ENCODE data around the gene TNRC6C. TPM values are rescaled to one million over a fixed set of nuclear protein-coding genes. Genes with fewer than 3 reads are reported as not detected.

TNRC6C gene
- total and polyA plus RNA-seq, 4 donors, result 2.2 to 25.9 (median 13.8) TPM

DNA sequence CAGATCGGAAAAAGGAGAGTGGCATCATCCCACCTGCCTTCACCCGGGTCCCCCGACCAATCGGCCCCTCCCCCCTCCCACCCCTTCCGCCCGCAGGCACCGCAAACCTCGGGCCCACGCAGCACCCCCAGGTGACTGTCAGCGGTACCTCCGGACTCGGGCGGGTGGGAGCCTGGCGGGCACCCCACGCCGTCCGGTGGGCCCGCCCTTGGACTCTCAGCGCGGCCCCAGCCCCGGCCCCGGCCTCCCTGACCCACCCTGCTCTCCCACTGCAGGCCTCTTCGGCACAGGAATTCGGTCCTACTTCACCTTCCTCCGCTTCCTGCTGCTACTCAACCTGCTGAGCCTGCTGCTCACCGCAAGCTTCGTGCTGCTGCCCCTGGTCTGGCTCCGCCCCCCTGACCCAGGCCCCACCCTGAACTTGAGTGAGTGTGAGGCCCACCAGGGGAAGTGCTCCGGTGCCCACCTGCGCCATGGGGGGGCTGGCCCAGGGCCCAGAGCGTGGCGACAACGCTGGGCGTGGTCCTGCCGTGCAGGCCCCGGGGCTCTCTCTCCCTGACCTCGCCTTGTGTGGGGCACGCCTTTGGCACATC, 173.7 kb downstream of the TNRC6C start:
- Histone ChIP-seq H3K36me3 (ENCODE audit: control insufficient read depth in 4 of 4, insufficient read depth in 4 of 4, low read length in 4 of 4) (peaks cover 0 to 2% (median 0%) of the 10 kb centered on the region in 4 donors), H3K27ac (ENCODE audit: low read depth in 1 of 2, low read length in 1 of 2) (peak overlapping the region in 1 of 2 donors; percentile 55), H3K27me3 (ENCODE audit: control insufficient read depth in 3 of 3, insufficient read depth in 3 of 3, low read length in 2 of 3) (peaks cover 0 to 3% (median 0%) of the 10 kb centered on the region in 3 donors), H3K9ac (ENCODE audit: insufficient read depth in 1 of 2, low read length in 2 of 2) (peak overlapping the region in 1 of 2 donors; percentile 11), H3K4me3 (peak overlapping the region; percentile 1), H3K9me3 (ENCODE audit: control insufficient read depth in 4 of 4, insufficient read depth in 3 of 4, low read length in 3 of 4) (no peaks in the 10 kb centered on the region), H3K4me1 (ENCODE audit: control insufficient read depth in 5 of 5, insufficient read depth in 5 of 5, low read length in 5 of 5) (peaks cover 0 to 33% (median 16%) of the 10 kb centered on the region in 5 donors)
- TF ChIP-seq, protein P1, sequence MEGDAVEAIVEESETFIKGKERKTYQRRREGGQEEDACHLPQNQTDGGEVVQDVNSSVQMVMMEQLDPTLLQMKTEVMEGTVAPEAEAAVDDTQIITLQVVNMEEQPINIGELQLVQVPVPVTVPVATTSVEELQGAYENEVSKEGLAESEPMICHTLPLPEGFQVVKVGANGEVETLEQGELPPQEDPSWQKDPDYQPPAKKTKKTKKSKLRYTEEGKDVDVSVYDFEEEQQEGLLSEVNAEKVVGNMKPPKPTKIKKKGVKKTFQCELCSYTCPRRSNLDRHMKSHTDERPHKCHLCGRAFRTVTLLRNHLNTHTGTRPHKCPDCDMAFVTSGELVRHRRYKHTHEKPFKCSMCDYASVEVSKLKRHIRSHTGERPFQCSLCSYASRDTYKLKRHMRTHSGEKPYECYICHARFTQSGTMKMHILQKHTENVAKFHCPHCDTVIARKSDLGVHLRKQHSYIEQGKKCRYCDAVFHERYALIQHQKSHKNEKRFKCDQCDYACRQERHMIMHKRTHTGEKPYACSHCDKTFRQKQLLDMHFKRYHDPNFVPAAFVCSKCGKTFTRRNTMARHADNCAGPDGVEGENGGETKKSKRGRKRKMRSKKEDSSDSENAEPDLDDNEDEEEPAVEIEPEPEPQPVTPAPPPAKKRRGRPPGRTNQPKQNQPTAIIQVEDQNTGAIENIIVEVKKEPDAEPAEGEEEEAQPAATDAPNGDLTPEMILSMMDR (IDR thresholded peaks at IDR 0.05; ENCODE audit: control extremely low read depth, extremely low read depth), result no peak
- DNase-seq (peak; percentile 59 to 81 (median 80)), ATAC-seq (ENCODE audit: insufficient read depth, low FRiP score) (no peak)
- WGBS, 2 donors, result 12 to 24% methylated on average over 36 to 38 of the region's 38 CpGs

DNA sequence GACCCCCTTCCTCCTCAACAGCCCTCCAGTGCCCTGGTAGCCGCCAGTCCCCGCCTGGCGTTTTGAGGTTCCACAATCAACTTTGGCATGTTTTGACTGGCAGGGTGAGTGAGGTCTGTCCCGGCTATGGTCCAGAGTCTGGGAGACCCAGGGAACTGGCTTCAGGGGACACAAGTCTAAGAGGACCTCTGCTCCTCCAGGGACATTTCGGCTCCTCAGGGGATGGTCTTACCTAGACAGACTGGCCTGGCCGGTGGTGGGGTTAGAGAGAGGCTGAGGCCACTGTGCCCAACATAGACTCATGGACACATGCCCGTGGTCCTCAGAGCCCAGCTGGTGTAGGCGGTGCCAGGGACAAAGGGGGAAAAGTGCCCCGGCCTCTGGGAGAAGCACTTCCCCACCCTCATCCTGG, 174.3 kb downstream of the TNRC6C start:
- Histone ChIP-seq H3K9me3 (ENCODE audit: control insufficient read depth in 4 of 4, insufficient read depth in 3 of 4, low read length in 3 of 4) (no peaks in the 10 kb centered on the region), H3K4me3 (no peak overlapping the region), H3K27ac (ENCODE audit: low read depth in 1 of 2, low read length in 1 of 2) (peak overlapping the region in 1 of 2 donors; percentile 55), H3K9ac (ENCODE audit: insufficient read depth in 1 of 2, low read length in 2 of 2) (peak overlapping the region in 1 of 2 donors; percentile 11), H3K4me1 (ENCODE audit: control insufficient read depth in 5 of 5, insufficient read depth in 5 of 5, low read length in 5 of 5) (peaks cover 0 to 27% (median 14%) of the 10 kb centered on the region in 5 donors), H3K36me3 (ENCODE audit: control insufficient read depth in 4 of 4, insufficient read depth in 4 of 4, low read length in 4 of 4) (peaks cover 0 to 2% (median 0%) of the 10 kb centered on the region in 4 donors), H3K27me3 (ENCODE audit: control insufficient read depth in 3 of 3, insufficient read depth in 3 of 3, low read length in 2 of 3) (peaks cover 0 to 3% (median 0%) of the 10 kb centered on the region in 3 donors)
- ATAC-seq (ENCODE audit: insufficient read depth, low FRiP score) (no peak), DNase-seq (no peak)
- WGBS, 2 donors, result 62 to 70% methylated on average over 9 of the region's 9 CpGs
- TF ChIP-seq, protein P1 (IDR thresholded peaks at IDR 0.05; ENCODE audit: control extremely low read depth, extremely low read depth), result no peak

DNA sequence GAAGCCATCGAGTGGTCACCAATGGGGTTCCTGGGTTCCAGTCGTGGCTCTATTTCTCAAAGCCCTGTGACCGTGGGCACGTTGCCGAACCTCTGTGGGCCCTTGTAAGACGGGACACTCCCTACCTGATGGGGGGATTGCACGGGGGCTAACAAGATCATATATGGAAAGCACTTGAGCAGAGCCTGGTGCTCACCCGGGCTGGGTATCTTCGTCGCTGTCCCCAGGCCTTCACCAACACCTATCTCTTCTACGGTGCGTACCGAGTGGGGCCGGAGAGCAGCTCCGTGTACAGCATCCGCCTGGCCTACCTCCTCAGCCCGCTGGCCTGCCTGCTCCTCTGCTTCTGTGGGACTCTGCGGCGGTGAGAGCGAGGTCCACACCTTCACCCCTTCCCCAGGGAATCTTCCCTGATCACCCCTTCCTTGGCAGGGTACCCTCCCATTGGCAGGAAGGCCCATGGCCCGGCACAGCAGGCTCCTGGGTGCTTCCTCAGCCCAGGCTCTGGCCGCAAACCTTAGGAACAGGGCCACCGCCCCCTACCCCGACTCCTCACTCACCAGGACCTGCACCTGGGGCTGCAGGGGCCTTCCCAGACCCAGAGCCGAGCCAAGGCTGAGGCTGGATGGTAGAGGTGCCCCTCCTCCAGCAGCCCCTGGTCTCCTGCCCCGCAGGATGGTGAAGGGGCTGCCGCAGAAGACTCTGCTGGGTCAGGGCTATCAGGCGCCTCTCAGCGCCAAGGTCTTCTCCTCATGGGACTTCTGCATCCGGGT, 174.9 kb downstream of the TNRC6C start:
- H3K27ac ChIP-seq (ENCODE audit: low read depth in 1 of 2, low read length in 1 of 2), result peak overlapping the region in 1 of 2 donors; percentile 55
- peaks cover 0 to 27% (median 14%) of the 10 kb centered on the region in 5 donors for H3K4me1 ChIP-seq (ENCODE audit: control insufficient read depth in 5 of 5, insufficient read depth in 5 of 5, low read length in 5 of 5)
- 76 to 83% methylated on average over 30 of the region's 30 CpGs for WGBS, 2 donors
- DNase-seq, result no peak
- H3K9me3 ChIP-seq (ENCODE audit: control insufficient read depth in 4 of 4, insufficient read depth in 3 of 4, low read length in 3 of 4), result no peaks in the 10 kb centered on the region
- H3K27me3 ChIP-seq (ENCODE audit: control insufficient read depth in 3 of 3, insufficient read depth in 3 of 3, low read length in 2 of 3), result peaks cover 0 to 3% (median 0%) of the 10 kb centered on the region in 3 donors
- TF ChIP-seq, protein P1 (IDR thresholded peaks at IDR 0.05; ENCODE audit: control extremely low read depth, extremely low read depth), result no peak
- no peak for ATAC-seq (ENCODE audit: insufficient read depth, low FRiP score)
- no peak overlapping the region for H3K9ac ChIP-seq (ENCODE audit: insufficient read depth in 1 of 2, low read length in 2 of 2)
- H3K4me3 ChIP-seq, result no peak overlapping the region
- H3K36me3 ChIP-seq (ENCODE audit: control insufficient read depth in 4 of 4, insufficient read depth in 4 of 4, low read length in 4 of 4), result peaks cover 0 to 2% (median 0%) of the 10 kb centered on the region in 4 donors

Data from lung (tissue), 12 donors.